ENCODE measurements around the gene RRAS.

The RRAS gene

DNA sequence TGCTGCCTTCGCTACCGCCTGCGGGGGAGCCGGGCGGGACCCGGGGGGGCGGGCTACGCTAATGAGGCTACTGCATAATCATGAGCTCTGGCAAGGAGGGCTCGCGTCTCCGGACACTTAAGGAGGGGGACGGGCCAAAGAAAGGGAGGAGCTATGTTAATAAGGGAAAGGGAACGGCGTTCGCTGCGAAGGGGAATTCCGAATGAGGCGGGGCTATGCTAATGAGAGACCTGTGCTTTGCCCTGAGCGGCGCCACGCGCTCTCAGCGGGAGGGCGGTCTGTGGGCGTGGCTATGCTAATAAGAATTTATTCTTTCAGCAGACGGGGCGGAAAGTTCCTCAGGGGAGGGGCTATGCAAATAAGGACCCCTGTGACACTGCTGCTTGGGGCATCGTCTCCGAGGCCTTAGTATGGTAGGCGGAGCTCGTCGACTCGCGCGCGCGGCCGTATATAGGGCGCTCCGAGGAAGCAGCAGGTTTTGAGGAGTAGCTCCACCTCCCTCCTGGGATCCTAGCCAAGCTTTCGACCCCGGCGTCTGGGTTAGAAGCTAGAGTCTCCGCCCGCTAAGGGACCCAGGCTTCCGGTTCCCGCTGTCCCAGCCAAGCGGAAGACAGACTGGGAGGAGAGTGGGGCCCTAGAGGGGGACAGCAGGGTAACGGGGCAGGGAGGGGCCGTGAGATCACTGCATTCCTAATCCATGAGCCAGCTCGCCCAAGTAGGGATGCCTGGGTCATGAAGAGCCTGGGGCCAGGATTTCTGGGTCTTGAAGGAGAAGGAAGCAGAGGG lies at the start of gene RRAS:
TSS of gene RRAS (minus strand) at position 31 of the 786 bp plus-strand sequence. CDS start 45 bp downstream, outside the sequence.
- Histone ChIP-seq H3K79me2 (ENCODE audit: low read length) (peaks cover 37% of the 10 kb centered on the region), H2AFZ (ENCODE audit: low read depth, low read length) (peak within 1 kb of the TSS; percentile 3; the same call in 1 of the 2 replicates), H3K4me2 (ENCODE audit: low read length) (peak within 1 kb of the TSS; percentile 86), H3K4me3 (ENCODE audit: low read length) (peak within 1 kb of the TSS; percentile 93), H3K27me3 (ENCODE audit: low read depth, low read length) (peaks cover 8% of the 10 kb centered on the region), H3K4me1 (ENCODE audit: low read length) (peaks cover 15% of the 10 kb centered on the region), H3K9ac (ENCODE audit: low read length) (peak within 1 kb of the TSS; percentile 98), H3K36me3 (replicated peaks; ENCODE audit: low read depth, low read length) (peaks cover 5% of the 10 kb centered on the region), H3K9me3 (ENCODE audit: insufficient read depth, low read length) (no peaks in the 10 kb centered on the region), H4K20me1 (ENCODE audit: insufficient read depth, low read length) (peaks cover 3% of the 10 kb centered on the region; the same call in 1 of the 2 replicates), H3K27ac (ENCODE audit: low read length) (peak within 1 kb of the TSS; percentile 91)
- no peak for TF ChIP-seq EZH2phosphoT487 (IDR thresholded peaks at IDR 0.05; ENCODE audit: low read depth)
- TF ChIP-seq, protein P1, sequence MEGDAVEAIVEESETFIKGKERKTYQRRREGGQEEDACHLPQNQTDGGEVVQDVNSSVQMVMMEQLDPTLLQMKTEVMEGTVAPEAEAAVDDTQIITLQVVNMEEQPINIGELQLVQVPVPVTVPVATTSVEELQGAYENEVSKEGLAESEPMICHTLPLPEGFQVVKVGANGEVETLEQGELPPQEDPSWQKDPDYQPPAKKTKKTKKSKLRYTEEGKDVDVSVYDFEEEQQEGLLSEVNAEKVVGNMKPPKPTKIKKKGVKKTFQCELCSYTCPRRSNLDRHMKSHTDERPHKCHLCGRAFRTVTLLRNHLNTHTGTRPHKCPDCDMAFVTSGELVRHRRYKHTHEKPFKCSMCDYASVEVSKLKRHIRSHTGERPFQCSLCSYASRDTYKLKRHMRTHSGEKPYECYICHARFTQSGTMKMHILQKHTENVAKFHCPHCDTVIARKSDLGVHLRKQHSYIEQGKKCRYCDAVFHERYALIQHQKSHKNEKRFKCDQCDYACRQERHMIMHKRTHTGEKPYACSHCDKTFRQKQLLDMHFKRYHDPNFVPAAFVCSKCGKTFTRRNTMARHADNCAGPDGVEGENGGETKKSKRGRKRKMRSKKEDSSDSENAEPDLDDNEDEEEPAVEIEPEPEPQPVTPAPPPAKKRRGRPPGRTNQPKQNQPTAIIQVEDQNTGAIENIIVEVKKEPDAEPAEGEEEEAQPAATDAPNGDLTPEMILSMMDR (IDR thresholded peaks at IDR 0.05; ENCODE audit: low read depth, low read length), result no peak

DNA sequence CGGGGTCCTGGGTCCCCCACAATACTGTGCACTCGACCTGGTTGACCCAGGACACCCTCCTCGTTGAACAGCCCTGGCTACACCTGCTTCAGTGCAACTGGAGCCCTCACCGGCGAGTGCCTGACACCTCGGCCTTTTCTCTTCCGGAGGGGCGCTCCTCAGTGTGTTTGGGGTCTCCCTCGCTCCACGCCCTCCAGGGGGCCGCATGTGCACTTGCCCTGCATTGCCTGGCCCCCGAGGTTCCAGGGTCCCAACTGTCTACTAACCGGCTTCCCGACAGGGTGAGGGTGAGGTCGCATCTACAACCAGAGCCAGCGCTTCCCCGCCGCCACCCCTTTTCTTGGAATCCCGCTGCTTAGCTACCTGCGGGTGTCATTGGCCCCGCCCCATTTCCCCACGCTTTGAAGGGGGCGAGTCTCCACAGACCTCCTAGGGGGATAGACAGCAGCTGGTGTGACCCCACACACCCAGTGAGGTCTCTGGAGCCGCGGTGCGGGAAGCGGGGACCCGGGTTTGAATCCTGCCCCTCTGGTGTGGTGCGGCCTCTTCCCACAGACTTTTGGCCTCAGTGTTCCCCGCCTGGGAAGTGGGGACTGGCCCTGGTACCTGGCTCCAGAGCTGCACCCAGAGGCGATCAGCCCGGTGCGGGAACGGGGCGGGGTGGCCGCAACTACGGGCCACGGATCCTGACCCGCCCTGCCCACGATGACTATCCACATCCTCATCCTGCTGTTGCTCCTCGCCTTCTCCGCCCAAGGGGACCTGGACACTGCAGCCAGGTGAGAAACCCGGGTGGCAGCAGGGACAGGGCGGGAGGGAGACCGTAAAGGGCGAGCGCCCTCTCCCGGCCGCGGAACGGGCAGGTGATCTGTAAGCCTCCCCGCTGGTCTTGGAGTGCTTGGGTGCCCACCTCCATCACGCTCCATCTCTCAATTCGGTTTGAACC lies 49.5 kb upstream of the RRAS start, which contains the start of gene ADM5:
TSS of gene ADM5 (plus strand) at position 462 of the 946 bp plus-strand sequence. CDS start at position 706, 244 bp downstream.
- H3K9me3 ChIP-seq (ENCODE audit: insufficient read depth, low read length), result no peaks in the 10 kb centered on the region
- H3K9ac ChIP-seq (ENCODE audit: low read length), result no peak within 1 kb of the TSS
- H4K20me1 ChIP-seq (ENCODE audit: insufficient read depth, low read length), result peaks cover 51% of the 10 kb centered on the region
- H3K36me3 ChIP-seq (replicated peaks; ENCODE audit: low read depth, low read length), result peaks cover 67% of the 10 kb centered on the region
- H3K27ac ChIP-seq (ENCODE audit: low read length), result peak within 1 kb of the TSS; percentile 20; the same call in 1 of the 2 replicates
- peaks cover 16% of the 10 kb centered on the region; the same call in 1 of the 2 replicates for H3K79me2 ChIP-seq (ENCODE audit: low read length)
- H3K4me2 ChIP-seq (ENCODE audit: low read length), result no peak within 1 kb of the TSS
- peaks cover 16% of the 10 kb centered on the region; the same call in 1 of the 2 replicates for H3K4me1 ChIP-seq (ENCODE audit: low read length)
- H3K4me3 ChIP-seq (ENCODE audit: low read length), result no peak within 1 kb of the TSS
- TF ChIP-seq, protein P1 (IDR thresholded peaks at IDR 0.05; ENCODE audit: low read depth, low read length), result no peak
- no peak for TF ChIP-seq EZH2phosphoT487 (IDR thresholded peaks at IDR 0.05; ENCODE audit: low read depth)
- H3K27me3 ChIP-seq (ENCODE audit: low read depth, low read length), result no peaks in the 10 kb centered on the region
- no peak within 1 kb of the TSS for H2AFZ ChIP-seq (ENCODE audit: low read depth, low read length)

DNA sequence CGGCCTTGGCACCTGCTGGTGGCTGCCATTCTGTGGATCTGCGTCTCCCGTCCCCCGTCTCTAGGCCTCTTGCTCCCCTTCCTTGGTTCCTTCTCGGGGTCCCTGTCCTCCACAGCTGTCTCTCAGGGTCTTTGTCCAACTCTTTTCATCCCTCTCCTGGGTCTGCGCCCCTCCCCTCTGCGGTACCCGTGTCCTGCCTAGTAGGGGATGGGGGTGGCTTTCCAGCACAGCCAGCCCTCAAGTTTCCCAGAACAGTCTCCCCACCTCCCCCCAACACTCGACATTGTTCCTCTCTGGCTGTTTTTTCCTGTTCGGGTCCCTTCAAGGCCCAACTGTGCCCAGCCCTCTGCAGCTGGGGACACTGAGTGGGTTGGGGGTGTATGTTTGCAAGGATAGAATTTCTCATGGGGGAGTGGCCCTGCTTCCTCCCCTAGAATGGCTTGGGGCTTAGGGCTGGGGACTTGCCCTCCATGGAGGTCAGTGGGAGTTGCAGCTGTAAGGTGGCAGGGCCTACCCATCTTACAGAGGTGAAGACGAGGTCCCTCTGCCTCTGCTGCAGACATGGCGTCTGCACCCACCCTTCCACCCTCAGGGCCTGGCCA lies 48.7 kb upstream of the RRAS start:
- Histone ChIP-seq H3K4me1 (ENCODE audit: low read length) (peaks cover 16% of the 10 kb centered on the region; the same call in 1 of the 2 replicates), H3K4me2 (ENCODE audit: low read length) (no peak overlapping the region), H3K36me3 (replicated peaks; ENCODE audit: low read depth, low read length) (peaks cover 74% of the 10 kb centered on the region), H3K27me3 (ENCODE audit: low read depth, low read length) (no peaks in the 10 kb centered on the region), H3K9me3 (ENCODE audit: insufficient read depth, low read length) (no peaks in the 10 kb centered on the region), H3K4me3 (ENCODE audit: low read length) (no peak overlapping the region), H2AFZ (ENCODE audit: low read depth, low read length) (no peak overlapping the region), H4K20me1 (ENCODE audit: insufficient read depth, low read length) (peaks cover 58% of the 10 kb centered on the region), H3K79me2 (ENCODE audit: low read length) (peaks cover 23% of the 10 kb centered on the region), H3K9ac (ENCODE audit: low read length) (no peak overlapping the region), H3K27ac (ENCODE audit: low read length) (peak overlapping the region; percentile 20; the same call in 1 of the 2 replicates)
- TF ChIP-seq, protein P1 (IDR thresholded peaks at IDR 0.05; ENCODE audit: low read depth, low read length), result no peak
- no peak for TF ChIP-seq EZH2phosphoT487 (IDR thresholded peaks at IDR 0.05; ENCODE audit: low read depth)
